HG03469 (cell line): Measurements from ENCODE around the gene ING1.

Experiments used
- ATAC-seq: cut with Tn5 transposase; IDR thresholded peaks from one replicate; pipeline ENCODE4 v1.9.1; 2021; ENCODE audit warnings: mild to moderate bottlenecking, moderate library complexity, moderate number of reproducible peaks; ENCODE audit not compliant: unreplicated experiment

ING1 gene

DNA sequence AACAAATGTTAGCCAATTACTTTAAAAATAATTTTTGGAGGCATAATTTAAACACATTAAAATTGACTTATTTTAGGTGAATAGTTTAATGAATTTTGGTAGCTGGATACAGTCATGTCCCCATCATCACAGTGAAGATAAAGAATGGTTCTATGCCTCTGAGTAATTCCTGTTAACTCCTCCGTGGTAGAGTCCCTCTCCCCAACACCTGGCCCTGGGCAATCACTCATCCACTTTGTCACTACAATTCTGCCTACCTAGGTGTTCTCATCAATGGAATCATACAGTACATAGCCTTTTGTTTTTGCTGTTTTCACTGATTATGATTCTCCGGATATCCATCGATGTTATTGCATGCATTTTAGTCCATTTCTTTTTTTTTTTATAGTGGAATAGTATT is 55.6 kb downstream of the ING1 start:
- no peak for ATAC-seq

DNA sequence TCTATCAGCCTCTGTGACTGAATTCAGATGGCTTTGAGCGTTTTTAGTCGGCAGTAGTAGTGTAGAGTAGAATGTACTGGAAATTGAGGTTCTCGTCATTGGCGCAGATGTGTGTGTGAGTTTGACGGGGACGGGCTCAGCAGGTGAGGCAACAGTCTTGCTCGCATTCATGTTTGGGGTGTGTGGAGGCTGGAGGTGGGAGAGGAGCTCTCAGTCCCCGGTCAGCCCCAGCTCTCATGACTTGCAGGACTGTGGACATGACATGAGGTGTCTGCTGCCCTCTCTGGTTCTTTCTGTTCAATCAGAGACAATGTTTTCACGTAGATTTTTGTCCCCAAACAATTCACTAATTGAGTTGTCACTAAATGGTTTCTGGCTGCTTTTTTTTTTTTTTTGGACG is 57.2 kb downstream of the ING1 start:
- no peak for ATAC-seq

DNA sequence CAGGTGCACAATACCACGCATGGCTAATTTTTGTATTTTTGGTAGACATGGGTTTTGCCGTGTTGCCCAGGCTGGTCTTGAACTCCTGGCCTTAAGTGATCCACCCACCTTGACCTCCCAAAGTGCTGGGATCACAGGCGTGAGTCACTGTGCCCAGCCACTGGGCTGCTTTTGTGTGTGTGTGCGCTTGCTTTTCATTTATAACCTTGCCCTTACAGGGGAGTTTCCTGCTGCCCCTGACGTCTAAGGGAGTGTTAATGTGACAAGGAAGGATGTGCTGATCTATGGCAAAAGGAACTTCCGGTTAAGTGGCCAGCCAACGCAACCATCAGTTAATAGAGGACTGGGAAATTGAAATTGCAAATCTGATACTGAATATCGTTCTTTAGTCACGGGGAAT is 57.7 kb downstream of the ING1 start:
- ATAC-seq = no peak

DNA sequence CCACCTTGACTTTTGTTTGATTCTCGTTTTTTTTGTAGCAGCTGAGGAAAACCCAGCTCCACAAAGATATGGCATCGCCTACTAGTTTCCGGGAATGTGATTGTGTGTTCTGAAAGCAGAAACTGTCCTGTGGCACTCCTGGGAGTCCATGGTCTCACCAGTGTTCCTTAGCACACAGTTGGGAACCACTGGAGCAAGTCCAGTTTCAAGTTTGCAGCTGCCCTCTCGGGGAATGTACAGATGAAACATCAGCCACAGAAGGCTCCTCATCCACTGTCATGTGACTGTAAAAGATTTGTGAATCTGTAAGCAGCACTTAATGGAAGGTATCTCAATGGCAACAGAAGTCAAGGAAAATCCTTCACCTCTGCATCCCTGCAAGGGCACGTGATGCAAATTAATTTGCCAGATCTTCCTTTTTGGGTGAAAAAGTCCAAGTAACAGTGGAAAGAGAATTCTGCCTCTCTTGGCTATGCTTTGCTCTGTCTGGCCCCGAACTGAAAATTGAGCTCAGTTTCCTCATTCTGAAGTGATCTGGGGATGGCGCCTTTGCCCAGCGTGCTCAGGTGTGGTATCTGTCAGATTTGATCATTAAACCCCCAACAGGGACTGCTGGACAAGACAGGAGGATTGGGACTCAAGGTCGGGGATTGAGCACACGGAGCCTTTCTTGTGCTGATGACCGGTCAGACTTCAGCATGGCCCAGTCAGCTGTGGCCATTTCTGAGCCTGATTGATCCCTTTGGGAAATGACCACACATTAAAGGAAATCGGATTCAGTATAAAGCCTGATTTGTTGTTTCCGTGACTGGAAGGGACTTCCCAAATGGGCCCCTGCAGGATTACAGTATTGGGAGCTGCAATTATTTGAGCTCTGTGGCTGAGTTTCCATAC is 58.8 kb downstream of the ING1 start:
- no peak for ATAC-seq
